IPS-NIHi11 (cell line): ENCODE data around the gene PAK6.

ENCODE experiments used
- DNase-seq: peaks from one replicate; pipeline ENCODE4 v3.0.0; 2012; ENCODE audit warnings: mixed read lengths, low spot score

PAK6 gene

GRCh38 chr15:40310001-40310959 is 71.4 kb downstream of the PAK6 start:
- DNase-seq, result peak; percentile 80

- no peak for DNase-seq
Measured at GRCh38 chr15:40310993-40311392, 72.1 kb downstream of the PAK6 start.

GRCh38 chr15:40312370-40313158 is 73.7 kb downstream of the PAK6 start:
- DNase-seq, result no peak

- no peak for DNase-seq
Measured at GRCh38 chr15:40313531-40314398, 74.9 kb downstream of the PAK6 start.

GRCh38 chr15:40314723-40315276 is 75.9 kb downstream of the PAK6 start:
- no peak for DNase-seq

GRCh38 chr15:40316931-40317330 is 78.1 kb downstream of the PAK6 start:
- DNase-seq, result no peak

- DNase-seq, result no peak
Measured at GRCh38 chr15:40317580-40317979, 78.7 kb downstream of the PAK6 start.

GRCh38 chr15:40320409-40320808 is 81.5 kb downstream of the PAK6 start:
- DNase-seq, result no peak

GRCh38 chr15:40320931-40321371 is 82.1 kb downstream of the PAK6 start:
- peak; percentile 69 for DNase-seq

- no peak for DNase-seq
Measured at GRCh38 chr15:40322531-40323238, 83.8 kb downstream of the PAK6 start.

GRCh38 chr15:40323239-40323952 is 84.5 kb downstream of the PAK6 start, which contains the start of gene INAFM2:
TSS of gene INAFM2 (plus strand) at chr15:40323692. CDS start at chr15:40324056, 364 bp downstream.
- peak; percentile 96 for DNase-seq

- DNase-seq, result peak; percentile 38
Measured at GRCh38 chr15:40323953-40324937, 85.4 kb downstream of the PAK6 start.

- no peak for DNase-seq
Measured at GRCh38 chr15:40325188-40325587, 86.3 kb downstream of the PAK6 start.

- no peak for DNase-seq
Measured at GRCh38 chr15:40325700-40326099, 86.8 kb downstream of the PAK6 start.
